Measurements from ENCODE around the gene UBE2Q1. TPM values are rescaled to one million over a fixed set of nuclear protein-coding genes. Genes with fewer than 3 reads are reported as not detected.

Gene UBE2Q1
- total RNA-seq, 1 experiment from 2014 or later: 62.7 TPM

DNA sequence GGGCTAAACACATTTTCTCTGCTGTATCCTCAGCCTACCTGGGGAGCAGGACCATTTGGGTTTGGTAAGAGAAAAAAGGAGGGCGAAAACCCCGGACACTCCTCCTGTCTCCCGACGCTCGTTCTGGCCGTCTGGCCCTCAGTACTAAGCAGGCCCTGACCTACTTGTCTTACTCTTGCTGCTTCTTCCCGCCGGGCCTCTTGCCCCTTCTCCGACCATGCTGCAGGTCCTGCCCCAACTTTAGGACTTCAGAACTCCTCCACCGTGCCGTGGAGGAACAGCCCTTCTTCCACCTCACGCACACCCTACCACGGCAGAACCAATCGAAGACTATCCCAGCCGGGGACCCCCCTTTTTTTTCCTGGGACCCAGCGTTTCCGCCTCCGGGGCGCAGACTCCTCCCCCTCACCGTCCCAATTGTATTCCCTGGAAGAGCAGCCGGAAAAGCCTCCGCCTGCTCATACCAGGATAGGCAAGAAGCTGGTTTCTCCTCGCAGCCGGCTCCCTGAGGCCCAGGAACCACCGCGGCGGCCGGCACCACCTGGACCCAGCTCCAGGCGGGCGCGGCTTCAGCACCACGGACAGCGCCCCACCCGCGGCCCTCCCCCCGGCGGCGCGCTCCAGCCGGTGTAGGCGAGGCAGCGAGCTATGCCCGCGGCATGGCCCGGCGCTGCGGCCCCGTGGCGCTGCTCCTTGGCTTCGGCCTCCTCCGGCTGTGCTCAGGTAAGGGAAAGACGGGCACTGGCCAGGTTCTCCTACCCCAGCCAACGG, 9.1 kb upstream of the UBE2Q1 start, which contains the start of gene CHRNB2 (continued):
- TF ChIP-seq E2F4 (CRISPR knock-in tag; IDR thresholded peaks at IDR 0.05; ENCODE audit: borderline replicate concordance, low read depth) (peak; percentile 83), SOX15 (CRISPR knock-in tag; IDR thresholded peaks at IDR 0.05) (no peak), RORB (CRISPR knock-in tag; IDR thresholded peaks at IDR 0.05) (no peak), CTCF (IDR thresholded peaks at IDR 0.05) (no peak), OVOL2 (CRISPR knock-in tag; IDR thresholded peaks at IDR 0.05; ENCODE audit: borderline replicate concordance) (no peak), USF2 (CRISPR knock-in tag; IDR thresholded peaks at IDR 0.05) (peak; percentile 71), EMX1 (CRISPR knock-in tag; IDR thresholded peaks at IDR 0.05) (0 out of 2 replicates have a peak, but pooled peaks have one; percentile 28), NFATC4 (CRISPR knock-in tag; IDR thresholded peaks at IDR 0.05) (no peak), FOXJ3 (CRISPR knock-in tag; IDR thresholded peaks at IDR 0.05; ENCODE audit: borderline replicate concordance) (no peak), ESRRA (CRISPR knock-in tag; IDR thresholded peaks at IDR 0.05; ENCODE audit: borderline replicate concordance) (peak; percentile 97), FOXP4 (CRISPR knock-in tag; IDR thresholded peaks at IDR 0.05) (peak; percentile 99), ZNF138 (CRISPR knock-in tag; conservative IDR thresholded peaks at IDR 0.05) (peak; percentile 82), PRRX2 (CRISPR knock-in tag; IDR thresholded peaks at IDR 0.05) (no peak), ZBTB21 (CRISPR knock-in tag; IDR thresholded peaks at IDR 0.05; ENCODE audit: borderline replicate concordance) (peak; percentile 95), ZNF317 (CRISPR knock-in tag; IDR thresholded peaks at IDR 0.05; ENCODE audit: borderline replicate concordance, low read depth) (peak; percentile 76; the same call in 1 of the 2 replicates), GRHL2 (CRISPR knock-in tag; IDR thresholded peaks at IDR 0.05; ENCODE audit: insufficient replicate concordance, severe bottlenecking) (no peak), NR3C1 (CRISPR knock-in tag; conservative IDR thresholded peaks at IDR 0.05; ENCODE audit: low read depth) (peak; percentile 98), CREB1 (CRISPR knock-in tag; IDR thresholded peaks at IDR 0.05) (peak; percentile 89), ZBTB43 (CRISPR knock-in tag; IDR thresholded peaks at IDR 0.05) (peak; percentile 95), ZNF232 (CRISPR knock-in tag; IDR thresholded peaks at IDR 0.05) (peak; percentile 99)
- TF ChIP-seq, protein P1, sequence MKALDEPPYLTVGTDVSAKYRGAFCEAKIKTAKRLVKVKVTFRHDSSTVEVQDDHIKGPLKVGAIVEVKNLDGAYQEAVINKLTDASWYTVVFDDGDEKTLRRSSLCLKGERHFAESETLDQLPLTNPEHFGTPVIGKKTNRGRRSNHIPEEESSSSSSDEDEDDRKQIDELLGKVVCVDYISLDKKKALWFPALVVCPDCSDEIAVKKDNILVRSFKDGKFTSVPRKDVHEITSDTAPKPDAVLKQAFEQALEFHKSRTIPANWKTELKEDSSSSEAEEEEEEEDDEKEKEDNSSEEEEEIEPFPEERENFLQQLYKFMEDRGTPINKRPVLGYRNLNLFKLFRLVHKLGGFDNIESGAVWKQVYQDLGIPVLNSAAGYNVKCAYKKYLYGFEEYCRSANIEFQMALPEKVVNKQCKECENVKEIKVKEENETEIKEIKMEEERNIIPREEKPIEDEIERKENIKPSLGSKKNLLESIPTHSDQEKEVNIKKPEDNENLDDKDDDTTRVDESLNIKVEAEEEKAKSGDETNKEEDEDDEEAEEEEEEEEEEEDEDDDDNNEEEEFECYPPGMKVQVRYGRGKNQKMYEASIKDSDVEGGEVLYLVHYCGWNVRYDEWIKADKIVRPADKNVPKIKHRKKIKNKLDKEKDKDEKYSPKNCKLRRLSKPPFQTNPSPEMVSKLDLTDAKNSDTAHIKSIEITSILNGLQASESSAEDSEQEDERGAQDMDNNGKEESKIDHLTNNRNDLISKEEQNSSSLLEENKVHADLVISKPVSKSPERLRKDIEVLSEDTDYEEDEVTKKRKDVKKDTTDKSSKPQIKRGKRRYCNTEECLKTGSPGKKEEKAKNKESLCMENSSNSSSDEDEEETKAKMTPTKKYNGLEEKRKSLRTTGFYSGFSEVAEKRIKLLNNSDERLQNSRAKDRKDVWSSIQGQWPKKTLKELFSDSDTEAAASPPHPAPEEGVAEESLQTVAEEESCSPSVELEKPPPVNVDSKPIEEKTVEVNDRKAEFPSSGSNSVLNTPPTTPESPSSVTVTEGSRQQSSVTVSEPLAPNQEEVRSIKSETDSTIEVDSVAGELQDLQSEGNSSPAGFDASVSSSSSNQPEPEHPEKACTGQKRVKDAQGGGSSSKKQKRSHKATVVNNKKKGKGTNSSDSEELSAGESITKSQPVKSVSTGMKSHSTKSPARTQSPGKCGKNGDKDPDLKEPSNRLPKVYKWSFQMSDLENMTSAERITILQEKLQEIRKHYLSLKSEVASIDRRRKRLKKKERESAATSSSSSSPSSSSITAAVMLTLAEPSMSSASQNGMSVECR (CRISPR knock-in tag; IDR thresholded peaks at IDR 0.05; ENCODE audit: borderline replicate concordance): peak; percentile 99
- TF ChIP-seq, protein P2, sequence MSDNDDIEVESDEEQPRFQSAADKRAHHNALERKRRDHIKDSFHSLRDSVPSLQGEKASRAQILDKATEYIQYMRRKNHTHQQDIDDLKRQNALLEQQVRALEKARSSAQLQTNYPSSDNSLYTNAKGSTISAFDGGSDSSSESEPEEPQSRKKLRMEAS (CRISPR knock-in tag; IDR thresholded peaks at IDR 0.05): peak; percentile 93
- TF ChIP-seq, protein P3, sequence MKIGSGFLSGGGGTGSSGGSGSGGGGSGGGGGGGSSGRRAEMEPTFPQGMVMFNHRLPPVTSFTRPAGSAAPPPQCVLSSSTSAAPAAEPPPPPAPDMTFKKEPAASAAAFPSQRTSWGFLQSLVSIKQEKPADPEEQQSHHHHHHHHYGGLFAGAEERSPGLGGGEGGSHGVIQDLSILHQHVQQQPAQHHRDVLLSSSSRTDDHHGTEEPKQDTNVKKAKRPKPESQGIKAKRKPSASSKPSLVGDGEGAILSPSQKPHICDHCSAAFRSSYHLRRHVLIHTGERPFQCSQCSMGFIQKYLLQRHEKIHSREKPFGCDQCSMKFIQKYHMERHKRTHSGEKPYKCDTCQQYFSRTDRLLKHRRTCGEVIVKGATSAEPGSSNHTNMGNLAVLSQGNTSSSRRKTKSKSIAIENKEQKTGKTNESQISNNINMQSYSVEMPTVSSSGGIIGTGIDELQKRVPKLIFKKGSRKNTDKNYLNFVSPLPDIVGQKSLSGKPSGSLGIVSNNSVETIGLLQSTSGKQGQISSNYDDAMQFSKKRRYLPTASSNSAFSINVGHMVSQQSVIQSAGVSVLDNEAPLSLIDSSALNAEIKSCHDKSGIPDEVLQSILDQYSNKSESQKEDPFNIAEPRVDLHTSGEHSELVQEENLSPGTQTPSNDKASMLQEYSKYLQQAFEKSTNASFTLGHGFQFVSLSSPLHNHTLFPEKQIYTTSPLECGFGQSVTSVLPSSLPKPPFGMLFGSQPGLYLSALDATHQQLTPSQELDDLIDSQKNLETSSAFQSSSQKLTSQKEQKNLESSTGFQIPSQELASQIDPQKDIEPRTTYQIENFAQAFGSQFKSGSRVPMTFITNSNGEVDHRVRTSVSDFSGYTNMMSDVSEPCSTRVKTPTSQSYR (CRISPR knock-in tag; IDR thresholded peaks at IDR 0.05): peak; percentile 85

All from WTC11 (cell line).